ENCODE measurements around the gene GPAM.

GPAM gene

GRCh38 chr10:112214298-112214926 lies 30.8 kb upstream of the GPAM start:
- Histone ChIP-seq H4K20me1 (ENCODE audit: insufficient read depth, low read length) (no peaks in the 10 kb centered on the region), H3K9me2 (replicated peaks; ENCODE audit: insufficient read depth, low read length) (no peaks in the 10 kb centered on the region), H3K27ac (ENCODE audit: low read length) (no peak overlapping the region), H3K36me3 (replicated peaks; ENCODE audit: insufficient read depth, low read length) (no peaks in the 10 kb centered on the region), H3F3A (ENCODE audit: insufficient read depth, low read length) (no peaks in the 10 kb centered on the region), H3K4me2 (ENCODE audit: low read depth, low read length) (no peak overlapping the region), H3K79me2 (ENCODE audit: low read length) (no peaks in the 10 kb centered on the region), H3K27me3 (replicated peaks; ENCODE audit: insufficient read depth, low read length) (no peaks in the 10 kb centered on the region), H3K4me1 (ENCODE audit: low read length) (no peaks in the 10 kb centered on the region), H3K9ac (ENCODE audit: low read length) (no peak overlapping the region), H3K9me3 (replicated peaks; ENCODE audit: insufficient read depth, low read length) (no peaks in the 10 kb centered on the region), H3K4me3 (ENCODE audit: low read length) (no peak overlapping the region), H2AFZ (ENCODE audit: low read length) (no peak overlapping the region)
- TF ChIP-seq EZH2phosphoT487 (IDR thresholded peaks at IDR 0.05; ENCODE audit: low read length) (no peak), EZH2 (optimal IDR thresholded peaks at IDR 0.05; ENCODE audit: low read depth, low read length) (no peak), CTCF (IDR thresholded peaks at IDR 0.05; ENCODE audit: low read length) (no peak)
- no peak for DNase-seq

- Histone ChIP-seq H3K79me2 (ENCODE audit: low read length) (no peaks in the 10 kb centered on the region), H4K20me1 (ENCODE audit: insufficient read depth, low read length) (no peaks in the 10 kb centered on the region), H3K4me1 (ENCODE audit: low read length) (no peaks in the 10 kb centered on the region), H3K9ac (ENCODE audit: low read length) (no peak overlapping the region), H3K36me3 (replicated peaks; ENCODE audit: insufficient read depth, low read length) (no peaks in the 10 kb centered on the region), H3K9me3 (replicated peaks; ENCODE audit: insufficient read depth, low read length) (no peaks in the 10 kb centered on the region), H3F3A (ENCODE audit: insufficient read depth, low read length) (no peaks in the 10 kb centered on the region), H3K4me2 (ENCODE audit: low read depth, low read length) (no peak overlapping the region), H3K4me3 (ENCODE audit: low read length) (no peak overlapping the region), H3K9me2 (replicated peaks; ENCODE audit: insufficient read depth, low read length) (no peaks in the 10 kb centered on the region), H2AFZ (ENCODE audit: low read length) (no peak overlapping the region), H3K27me3 (replicated peaks; ENCODE audit: insufficient read depth, low read length) (no peaks in the 10 kb centered on the region), H3K27ac (ENCODE audit: low read length) (no peak overlapping the region)
- no peak for DNase-seq
- no peak for TF ChIP-seq CTCF (IDR thresholded peaks at IDR 0.05; ENCODE audit: low read length)
- no peak for TF ChIP-seq EZH2 (optimal IDR thresholded peaks at IDR 0.05; ENCODE audit: low read depth, low read length)
- TF ChIP-seq EZH2phosphoT487 (IDR thresholded peaks at IDR 0.05; ENCODE audit: low read length), result no peak
These were observed 30.3 kb upstream of the GPAM start for GRCh38 chr10:112213836-112214235.

GRCh38 chr10:112213098-112213823 lies 29.7 kb upstream of the GPAM start:
- DNase-seq, result no peak
- Histone ChIP-seq H3K36me3 (replicated peaks; ENCODE audit: insufficient read depth, low read length) (no peaks in the 10 kb centered on the region), H3K79me2 (ENCODE audit: low read length) (no peaks in the 10 kb centered on the region), H3K27ac (ENCODE audit: low read length) (no peak overlapping the region), H3K4me3 (ENCODE audit: low read length) (no peak overlapping the region), H3K4me2 (ENCODE audit: low read depth, low read length) (no peak overlapping the region), H3F3A (ENCODE audit: insufficient read depth, low read length) (no peaks in the 10 kb centered on the region), H3K9me2 (replicated peaks; ENCODE audit: insufficient read depth, low read length) (no peaks in the 10 kb centered on the region), H4K20me1 (ENCODE audit: insufficient read depth, low read length) (no peaks in the 10 kb centered on the region), H2AFZ (ENCODE audit: low read length) (no peak overlapping the region), H3K9ac (ENCODE audit: low read length) (no peak overlapping the region), H3K27me3 (replicated peaks; ENCODE audit: insufficient read depth, low read length) (no peaks in the 10 kb centered on the region), H3K4me1 (ENCODE audit: low read length) (no peaks in the 10 kb centered on the region), H3K9me3 (replicated peaks; ENCODE audit: insufficient read depth, low read length) (no peaks in the 10 kb centered on the region)
- no peak for TF ChIP-seq EZH2phosphoT487 (IDR thresholded peaks at IDR 0.05; ENCODE audit: low read length)
- no peak for TF ChIP-seq CTCF (IDR thresholded peaks at IDR 0.05; ENCODE audit: low read length)

Data from MM.1S (cell line).